Occipital lobe (tissue), 2 donors: ENCODE results near the gene XRCC1. TPM values are rescaled to one million over a fixed set of nuclear protein-coding genes. Genes with fewer than 3 reads are reported as not detected.
"Not testable (repeated sequence)": the region's sequence is repeated elsewhere in the genome, so short reads cannot be mapped to it uniquely, and the experiment has no call there.

Source experiments
- DNase-seq: peaks from one replicate; lab custom pipeline; 2025; lab: John Stamatoyannopoulos, UW
- total RNA-seq: library from RNA; depleted of rRNA; stranded (reverse); fragments of >200 nt; gene quantifications from one replicate; pipeline ENCODE4 v1.2.3, GENCODE V29; 2014

Gene XRCC1
- total RNA-seq, 1 donor from 2014 or later = 12.8 TPM

DNA sequence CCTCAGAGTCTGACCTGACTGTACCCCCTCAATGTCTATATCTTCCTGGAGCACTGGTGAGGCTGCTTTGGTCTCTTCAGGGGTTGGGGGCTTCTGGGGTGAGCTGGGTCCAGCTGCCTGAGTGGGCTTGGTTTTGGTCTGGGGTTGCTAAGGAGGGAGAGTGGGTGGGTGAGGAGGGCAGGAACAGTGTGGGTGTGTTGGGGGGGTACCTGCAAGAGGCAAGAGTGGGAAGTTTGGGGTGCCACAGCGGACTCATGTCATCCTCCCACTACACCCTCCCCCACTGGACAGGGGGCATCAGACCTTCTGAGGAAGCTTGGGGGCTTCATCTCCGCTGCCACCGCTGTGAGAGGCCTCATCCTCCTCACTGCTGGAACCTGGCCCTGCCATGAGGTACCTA is 28.7 kb downstream of the XRCC1 start:
- DNase-seq = no peak

DNA sequence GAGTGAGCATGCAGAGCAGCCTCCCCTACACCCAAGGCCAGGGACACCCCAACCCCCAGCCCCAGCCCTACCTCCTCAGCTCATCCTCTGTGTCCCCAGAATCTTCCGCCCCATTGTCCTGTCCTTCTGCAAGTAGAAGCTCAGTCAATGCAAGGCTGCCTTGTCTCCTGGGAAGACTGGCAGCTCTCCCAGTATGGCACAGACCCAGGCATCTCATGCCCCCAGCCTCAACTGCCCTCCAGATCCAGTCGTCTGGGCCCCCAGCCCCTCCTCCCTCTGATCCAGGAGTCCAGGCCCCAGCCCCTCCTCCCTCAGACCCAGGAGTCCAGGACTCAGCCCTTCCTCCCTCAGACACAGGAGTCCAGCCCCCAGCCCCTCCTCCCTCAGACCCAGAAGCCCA is 29.3 kb downstream of the XRCC1 start:
- no peak for DNase-seq

DNA sequence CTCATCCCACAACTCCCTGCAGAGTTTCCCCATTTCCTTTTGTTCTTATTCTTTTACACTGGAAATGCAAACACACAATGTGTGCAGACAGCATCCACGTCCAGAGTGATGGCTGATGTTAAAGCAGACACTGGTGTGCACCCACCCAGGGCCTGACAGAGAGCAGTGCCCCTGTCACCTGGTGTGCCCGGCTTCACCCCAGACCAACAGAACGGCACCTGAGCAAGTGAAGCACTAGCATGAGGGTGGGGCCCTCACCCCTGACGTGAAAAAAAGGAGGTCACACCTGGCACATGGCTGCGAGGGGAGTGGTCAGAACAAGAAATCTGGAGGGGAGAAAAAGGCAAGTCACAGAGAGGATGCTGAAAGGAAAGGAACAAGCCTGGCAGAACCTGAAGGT is 30.1 kb downstream of the XRCC1 start:
- DNase-seq = no peak

DNA sequence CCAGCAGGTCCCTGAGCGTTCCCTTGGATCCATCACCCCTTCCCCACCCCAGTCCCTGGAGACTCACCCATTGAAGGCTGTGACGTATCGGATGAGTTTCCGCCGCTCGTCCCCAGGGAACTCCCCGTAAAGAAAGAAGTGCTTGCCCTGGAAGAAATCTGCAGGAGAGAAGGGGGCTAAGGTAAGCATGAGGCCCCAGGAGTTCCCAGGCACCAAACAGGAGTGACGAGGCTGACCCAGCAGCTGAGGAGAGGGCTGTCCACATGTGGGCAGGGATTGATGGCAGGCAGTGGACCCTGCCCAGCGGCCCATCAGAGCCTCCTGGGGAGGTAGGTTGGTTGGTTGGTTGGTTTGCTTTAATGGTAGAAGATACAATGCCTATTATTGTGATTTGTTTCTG is 31.2 kb downstream of the XRCC1 start:
- DNase-seq = no peak

DNA sequence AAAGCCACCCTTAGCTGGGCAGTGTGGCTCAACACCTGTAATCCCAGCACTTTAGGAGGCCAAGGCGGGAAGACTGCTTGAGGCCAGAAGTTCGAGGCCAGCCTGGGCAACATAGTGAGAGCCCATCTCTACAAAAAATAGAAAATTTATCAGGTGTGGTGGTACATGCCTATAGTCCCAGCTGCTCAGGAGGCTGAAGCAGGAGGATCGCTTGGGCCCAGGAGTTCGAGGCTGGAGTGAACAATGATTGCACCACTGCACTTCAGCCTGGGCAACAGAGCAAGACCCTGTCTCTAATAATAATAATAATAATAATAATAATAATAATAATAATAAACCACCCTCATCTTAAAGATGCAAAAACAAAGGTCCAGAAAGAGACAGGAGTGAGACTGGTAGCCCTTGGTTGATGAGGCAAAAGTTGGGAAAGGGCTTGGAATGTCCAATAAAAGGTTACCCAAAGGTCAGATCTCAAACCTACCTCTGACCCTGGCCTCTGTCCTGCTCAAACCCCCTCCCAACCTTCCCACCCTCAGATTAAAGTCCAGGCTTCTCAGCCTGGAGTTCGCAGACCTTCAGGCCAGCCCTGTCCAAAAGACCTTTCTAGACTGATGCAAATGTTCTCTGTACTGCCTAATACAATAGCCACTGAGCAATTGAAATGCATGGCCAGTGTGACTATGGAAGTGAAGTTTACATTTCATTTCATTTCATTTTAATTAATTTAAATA is 33.2 kb downstream of the XRCC1 start:
- no peak for DNase-seq

DNA sequence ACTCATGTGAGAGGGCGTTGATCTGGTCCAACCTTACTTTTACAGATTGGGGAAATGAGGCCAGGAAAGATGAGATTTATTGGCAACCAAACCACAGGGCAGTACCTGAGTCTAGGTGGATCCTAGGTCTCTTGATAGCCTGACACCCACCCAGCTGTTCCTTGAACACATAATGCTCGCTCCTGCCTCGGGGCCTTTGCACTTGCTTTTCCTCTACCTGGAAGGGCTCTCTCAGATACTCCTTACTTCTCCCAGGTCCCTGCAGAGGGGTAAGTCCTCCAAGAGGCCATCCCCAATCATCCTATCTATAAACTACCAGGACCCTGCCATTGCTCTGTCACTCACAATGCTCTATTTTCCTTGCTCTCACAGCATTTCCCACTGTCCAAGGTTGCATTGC is 34.9 kb downstream of the XRCC1 start:
- DNase-seq = no peak

DNA sequence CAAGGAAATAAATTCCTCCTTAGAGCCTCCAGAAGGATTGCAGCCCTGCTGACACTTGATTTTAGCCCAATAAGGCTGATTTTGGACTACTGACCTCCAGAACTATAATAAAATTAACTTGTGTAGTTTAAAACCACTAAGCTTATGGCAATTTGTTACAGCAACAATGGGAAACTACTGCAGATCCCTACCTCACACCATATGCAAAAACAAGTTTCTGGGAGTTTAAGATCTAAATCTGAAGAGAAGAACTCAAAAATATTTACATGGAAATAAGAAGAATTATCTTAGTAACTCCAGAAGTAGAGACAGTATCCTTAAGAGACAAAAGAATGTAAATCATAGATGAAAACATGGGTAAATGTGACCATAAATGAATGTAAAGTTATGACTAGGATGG is 36.4 kb downstream of the XRCC1 start:
- DNase-seq = no peak

DNA sequence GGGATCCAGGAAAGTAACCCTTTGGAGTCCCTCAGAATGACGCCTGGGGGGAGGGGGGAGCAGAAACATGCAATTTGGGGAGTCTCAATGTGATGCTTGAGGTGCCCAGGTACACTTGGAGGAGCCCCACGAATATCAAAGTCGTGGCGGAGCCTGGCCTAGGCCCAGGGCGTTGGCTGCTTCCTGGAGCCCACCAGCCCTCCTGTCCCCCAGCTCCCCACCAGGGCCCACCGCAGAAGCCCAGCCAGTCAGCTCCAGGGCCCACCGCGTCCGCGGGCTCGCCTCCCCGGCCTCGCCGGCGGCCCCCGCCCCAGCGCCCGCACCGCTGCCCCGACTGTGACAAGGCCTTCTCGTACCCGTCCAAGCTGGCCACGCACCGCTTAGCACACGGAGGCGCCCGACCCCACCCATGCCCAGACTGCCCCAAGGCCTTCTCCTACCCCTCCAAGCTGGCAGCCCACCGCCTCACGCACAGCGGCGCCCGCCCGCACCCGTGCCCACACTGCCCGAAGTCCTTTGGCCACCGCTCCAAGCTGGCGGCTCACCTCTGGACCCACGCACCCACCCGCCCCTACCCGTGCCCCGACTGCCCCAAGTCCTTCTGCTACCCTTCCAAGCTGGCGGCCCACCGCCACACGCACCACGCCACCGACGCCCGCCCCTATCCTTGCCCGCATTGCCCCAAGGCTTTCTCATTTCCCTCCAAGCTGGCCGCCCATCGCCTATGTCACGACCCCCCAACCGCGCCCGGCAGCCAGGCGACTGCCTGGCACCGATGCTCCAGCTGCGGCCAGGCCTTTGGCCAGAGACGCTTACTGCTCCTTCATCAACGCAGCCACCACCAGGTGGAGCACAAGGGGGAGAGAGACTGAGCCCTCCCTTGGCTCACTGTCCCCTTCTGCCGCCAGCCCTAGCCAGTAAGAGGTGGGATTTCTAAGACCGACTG is 40.2 kb downstream of the XRCC1 start:
- DNase-seq = peak; percentile 32

DNA sequence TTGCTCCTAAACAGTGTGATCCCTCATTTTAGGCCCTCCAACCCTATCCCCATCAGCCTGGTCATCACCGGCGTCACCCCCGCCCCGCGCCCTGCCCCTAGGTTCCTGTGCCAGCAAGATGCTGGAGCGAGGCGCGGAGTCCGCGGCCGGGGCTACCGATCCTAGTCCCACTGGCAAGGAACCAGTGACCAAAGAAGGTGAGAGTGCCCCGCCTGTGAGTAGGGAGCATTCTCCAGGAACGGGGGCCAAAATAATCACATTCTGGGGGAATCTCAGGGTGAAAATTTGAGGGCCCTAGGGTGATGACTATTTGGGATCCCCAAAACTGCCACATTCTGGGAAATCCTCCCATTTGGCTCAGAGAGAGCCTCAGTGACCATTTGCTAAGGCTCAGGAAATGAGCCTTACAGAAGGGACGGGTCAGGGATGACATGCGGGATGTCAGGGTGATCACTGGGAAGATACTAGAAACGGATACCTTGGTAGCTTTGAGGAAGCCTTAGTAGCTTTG is 41.0 kb downstream of the XRCC1 start:
- DNase-seq = no peak

DNA sequence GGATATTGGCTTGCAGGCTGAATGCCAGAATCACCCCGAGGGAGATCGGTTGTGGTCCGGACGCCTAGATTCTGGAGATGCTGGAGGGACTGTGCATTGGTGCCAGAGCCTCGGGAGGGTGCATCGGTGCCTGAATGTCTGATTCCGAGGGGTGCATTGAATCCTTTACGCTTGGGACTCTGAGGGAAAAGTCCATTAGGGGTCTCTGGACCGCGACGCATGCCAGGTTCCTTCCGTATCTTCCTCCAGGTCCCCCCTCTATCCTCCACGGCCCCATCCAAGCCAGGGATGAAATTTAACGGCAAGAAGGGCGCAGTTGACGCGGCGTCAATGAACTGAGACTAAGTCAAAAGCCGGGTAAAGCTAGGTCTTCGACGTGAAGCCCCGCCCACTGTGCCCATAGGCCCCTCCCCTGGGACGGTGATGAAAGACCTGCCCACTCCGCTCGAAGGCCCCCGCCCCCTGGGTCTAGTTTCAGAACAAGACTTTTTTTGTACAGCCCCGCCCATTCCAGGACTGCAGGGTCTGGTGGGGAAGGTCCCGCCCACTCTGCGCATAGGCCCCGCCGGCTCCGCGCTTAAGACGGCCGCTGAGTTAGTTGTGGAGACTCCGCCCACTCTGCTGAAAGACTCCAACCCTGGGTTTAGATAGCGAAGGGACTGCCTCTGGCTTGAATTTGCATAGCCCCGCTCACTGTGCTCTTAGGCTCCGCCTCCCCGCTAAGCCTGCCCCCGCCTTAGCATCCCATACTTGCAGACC is 41.6 kb downstream of the XRCC1 start:
- DNase-seq = peak; percentile 94

DNA sequence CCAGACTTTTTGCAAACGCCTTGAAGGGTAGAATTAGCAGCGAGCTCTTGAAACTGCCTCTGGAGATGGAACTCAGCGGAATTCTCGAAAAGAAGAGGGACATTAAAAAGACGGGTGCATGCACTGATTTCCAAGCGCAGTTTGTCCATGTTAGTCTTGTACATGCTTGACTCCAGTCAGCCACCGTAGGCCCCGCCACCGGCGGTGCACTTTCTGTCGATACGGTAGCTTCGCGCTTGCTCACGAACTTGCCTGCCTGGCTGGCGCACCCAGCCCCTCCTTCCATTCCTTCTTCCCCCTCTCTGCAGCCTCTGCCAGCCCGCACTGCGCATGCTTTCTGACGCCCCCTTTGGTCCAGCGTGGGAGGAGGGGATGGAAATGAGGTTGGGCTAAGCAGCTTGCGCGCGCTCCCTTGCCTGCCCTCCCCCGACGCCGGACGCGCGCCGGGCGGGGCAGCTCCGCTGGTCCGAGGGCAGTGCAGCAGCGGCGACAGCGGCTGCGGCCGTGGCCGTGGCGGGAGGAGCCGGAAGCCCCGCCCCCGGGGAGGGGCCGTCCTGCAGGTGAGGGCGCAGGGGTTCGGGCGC is 42.3 kb downstream of the XRCC1 start, which contains the start of gene ZNF575:
TSS of gene ZNF575 (plus strand) at position 227 of the 584 bp plus-strand sequence. CDS start 1,235 bp downstream, outside the sequence.
- DNase-seq = peak; percentile 93

DNA sequence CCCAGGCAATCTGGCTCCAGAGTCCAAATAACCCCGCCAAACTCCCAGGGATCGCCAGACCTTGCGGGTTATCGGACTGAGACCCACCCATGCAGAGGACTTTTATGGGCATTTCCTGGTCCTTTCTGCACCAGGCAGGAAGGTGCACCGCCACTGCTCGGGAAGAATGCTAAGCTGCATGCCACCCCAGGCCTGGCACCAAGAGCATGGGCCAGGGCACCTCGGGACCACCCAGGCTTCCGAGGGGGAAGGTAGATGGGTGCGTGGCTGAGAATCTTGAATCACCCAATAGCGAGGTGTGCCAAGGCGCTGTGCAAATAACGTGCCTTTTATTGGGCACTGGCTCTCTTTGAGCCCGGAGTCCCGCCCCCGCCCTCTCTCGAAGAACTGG is 42.8 kb downstream of the XRCC1 start:
- DNase-seq = no peak

DNA sequence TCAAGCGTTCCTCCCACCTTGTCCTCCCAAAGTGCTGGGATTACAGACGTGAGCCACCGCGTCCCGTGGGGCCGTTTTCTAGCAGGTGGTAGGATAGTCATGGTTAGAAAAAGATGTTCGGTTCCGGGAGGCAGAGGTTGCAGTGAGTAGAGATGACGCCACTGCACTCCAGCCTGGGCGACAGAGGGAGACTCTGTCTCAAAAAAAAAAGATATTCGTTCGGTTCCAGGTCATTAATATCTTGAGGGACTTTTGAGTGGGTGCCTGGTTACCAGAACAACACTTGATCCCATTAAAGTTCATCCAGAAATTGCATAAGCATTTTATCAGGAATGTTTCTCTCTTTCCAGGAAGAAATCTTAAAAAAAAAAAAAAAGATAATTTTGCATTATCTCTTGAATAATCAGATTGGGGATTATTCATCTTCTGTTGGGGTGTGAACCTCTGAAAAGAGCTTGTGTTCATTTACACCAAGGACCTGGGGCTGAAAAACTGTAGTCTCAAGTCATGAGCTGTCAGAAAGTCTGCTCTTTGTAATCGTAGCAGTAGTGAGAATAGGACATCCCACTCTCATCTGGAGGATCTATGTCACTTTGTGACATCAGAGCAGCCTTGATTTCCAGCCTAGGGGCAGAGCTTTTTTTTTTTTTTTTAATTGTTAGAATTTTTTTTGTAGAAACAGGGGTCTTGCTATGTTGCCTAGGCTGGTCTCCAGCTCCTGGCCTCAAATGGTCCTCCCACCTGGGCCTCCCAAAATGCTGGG is 47.3 kb downstream of the XRCC1 start:
- no peak for DNase-seq

DNA sequence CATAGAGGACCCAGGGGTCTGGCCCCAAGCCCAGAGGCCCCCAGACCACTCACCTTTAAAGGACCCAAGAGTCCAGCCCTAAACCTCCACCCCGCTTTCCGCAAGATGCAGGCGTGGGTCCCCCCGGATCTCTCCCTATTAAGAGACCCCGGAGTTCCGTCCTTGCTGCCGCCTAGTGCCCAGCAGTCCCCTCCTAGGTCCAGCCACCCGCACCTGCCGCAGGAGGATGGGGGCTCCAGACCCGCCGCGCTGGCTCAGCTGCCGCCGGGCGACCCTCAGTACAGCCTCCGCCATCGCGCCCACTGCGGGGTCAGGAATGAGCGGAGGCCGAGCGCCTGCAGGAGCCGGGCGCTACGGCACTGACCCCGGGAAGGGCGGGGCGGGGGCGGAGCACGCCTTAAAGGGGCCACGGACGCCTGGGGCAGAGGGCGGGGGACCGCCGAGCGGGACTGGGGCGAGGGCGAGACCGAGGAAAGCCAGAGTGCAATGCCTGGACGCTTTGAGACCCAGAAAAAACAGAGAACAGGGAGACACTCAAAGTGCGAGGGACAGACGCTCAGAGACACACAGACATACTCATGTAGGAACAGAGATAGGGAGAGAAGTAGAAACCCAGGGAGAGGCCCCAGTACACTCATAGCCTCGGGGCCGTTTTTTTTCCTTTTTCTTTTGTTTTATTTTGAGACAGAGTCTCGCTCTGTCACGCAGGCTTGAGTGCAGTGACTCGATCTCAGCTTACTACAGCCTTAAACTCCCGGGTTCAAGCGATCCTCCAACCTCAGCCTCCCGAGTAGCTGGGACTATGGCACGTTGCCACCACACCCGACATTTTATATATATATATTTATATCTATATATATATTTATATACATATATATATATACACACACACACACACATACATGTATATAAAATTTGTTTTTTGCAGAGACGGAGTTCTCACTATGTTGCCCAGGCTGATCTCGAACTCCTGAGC is 48.2 kb downstream of the XRCC1 start, which contains the start of gene ETHE1:
TSS of gene ETHE1 (minus strand) at position 318 of the 976 bp plus-strand sequence. CDS start at position 294, 24 bp downstream.
- DNase-seq = peak; percentile 77

DNA sequence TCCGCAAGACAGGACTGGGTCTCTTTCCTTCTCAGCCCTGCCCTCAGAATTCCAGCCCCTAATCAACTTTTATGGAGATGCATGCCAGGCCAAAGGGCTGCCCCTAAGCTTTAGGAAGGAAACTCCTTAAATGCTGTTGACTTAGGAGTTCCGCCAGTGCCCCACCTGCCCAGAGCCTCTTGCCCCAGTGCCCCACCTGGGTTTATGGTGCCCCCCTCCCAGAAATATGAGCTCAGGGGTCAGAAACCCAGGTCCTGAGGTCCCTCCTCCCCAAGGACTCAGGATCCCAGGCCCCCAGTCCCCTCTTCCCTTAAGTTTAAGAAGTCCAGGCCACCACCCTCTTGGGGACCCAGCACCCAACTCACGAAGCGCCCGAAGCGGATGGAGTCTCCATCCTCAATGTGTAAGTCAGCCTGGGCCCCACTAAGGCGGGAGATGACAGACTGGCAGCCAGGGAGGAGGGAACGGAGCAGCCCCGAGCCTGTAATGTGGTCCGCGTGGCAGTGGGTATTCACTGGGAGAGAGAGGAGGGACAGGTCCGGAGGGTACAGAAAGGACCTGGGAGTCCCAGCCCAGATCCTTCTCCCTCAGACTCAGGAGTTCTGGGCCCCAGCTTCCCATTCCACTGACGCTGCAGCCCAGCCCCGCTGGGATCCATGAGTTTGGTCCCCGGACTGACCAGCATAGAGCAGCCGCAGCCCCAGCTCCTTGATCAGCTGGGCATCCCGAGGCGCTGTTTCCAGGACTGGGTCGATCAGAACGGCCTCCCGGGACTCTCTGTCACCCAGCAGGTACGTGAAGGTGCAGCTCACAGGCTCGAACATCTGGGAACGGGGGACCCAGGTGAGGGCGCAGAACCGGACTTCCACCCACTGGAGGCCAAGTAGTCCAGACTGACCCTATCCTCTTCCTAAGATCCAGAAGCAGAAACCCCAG is 49.2 kb downstream of the XRCC1 start:
- DNase-seq = no peak

DNA sequence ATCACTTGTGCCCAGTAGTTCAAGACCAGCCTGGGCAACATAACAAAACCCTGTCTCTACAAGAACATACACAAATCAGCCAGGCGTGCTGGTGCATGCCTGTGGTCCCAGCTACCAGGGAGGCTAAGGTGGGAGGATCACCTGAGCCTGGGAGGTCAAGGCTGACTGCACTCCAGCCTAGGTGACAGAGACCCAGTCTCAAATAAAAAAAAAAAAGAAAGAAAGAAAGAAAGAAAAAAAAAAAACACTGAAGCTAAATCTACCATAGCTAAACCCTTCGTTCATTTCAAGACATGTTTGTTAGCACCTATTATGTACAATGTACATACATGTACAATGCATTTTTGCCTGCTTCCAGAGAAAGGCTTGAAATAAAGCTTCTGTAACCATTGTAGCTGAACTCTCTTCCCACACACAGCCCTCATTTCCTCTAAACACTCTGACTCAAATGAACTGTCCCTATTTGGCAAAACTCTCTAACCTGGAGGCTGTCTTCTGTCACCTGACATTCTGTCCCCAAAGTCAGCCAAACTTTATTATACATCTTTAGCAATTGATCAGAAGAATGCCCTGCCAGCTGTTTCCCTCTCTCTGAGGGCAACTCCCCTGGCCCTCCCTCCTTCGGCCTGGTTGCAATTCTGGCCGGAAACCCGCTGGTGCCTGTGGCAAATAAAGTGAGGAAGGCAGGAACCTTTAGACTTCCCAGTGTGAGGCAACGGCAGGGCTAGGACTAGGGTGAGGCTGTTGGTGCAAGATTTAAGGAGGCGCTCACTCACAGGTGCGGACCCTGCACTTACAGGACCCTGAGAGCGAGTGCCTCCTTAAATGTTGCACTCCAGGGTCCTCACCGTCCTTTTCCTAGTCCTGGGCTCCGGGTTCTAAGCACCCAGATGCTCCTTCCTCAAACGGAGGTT is 50.1 kb downstream of the XRCC1 start:
- DNase-seq = peak; percentile 31

DNA sequence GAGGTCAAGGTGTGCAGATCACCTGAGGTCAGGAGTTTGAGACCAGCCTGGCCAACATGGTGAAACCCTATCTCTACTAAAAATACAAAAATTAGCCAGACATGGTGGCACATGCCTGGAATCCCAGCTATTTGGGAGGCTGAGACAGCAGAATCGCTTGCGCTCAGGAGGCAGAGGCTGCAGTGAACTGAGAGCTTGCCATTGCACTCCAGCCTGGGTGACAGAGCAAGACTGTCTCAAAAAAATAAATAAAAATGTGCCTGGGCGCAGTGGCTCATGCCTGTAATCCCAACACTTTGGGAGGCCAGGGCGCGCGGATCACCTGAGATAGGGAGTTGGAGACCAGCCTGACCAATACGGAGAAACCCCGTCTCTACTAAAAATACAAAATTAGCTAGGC is 51.6 kb downstream of the XRCC1 start:
- DNase-seq = not testable (repeated sequence)
